ENCODE measurements around the gene NDUFB1. TPM values are rescaled to one million over a fixed set of nuclear protein-coding genes. Genes with fewer than 3 reads are reported as not detected.

Gene NDUFB1
- total and polyA plus RNA-seq, 4 donors: 88.7 to 1,009 (median 328) TPM

DNA sequence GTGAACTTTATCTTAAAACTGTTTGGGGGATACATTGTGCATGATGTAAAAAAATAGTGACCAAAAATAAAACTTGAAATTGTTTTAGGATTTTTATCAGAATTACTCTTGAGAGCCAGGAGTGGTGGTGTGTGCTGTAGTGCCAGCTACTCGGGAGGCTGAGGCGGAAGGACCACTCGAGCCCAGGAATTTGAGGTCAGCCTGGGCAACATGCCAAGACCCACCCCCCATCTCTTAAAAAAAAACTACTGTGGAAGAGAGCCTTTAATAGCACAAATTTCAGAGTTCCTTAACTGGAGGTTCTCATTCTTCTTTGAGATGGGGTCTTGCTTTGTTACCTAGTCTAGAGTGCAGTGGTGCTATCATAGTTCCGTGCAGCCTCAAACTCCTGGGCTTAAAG, 21.8 kb upstream of the NDUFB1 start:
- DNase-seq (no peak), ATAC-seq (ENCODE audit: low FRiP score) (no peak)
- Histone ChIP-seq H3K27ac (ENCODE audit: low read depth in 1 of 2, low read length in 2 of 2) (no peak overlapping the region), H3K36me3 (ENCODE audit: control insufficient read depth in 1 of 2, insufficient read depth in 2 of 2, low read length in 1 of 2) (peaks cover 0 to 4% of the 10 kb centered on the region in 2 donors), H3K27me3 (ENCODE audit: control insufficient read depth in 1 of 2, insufficient read depth in 2 of 2, low read length in 1 of 2) (no peaks in the 10 kb centered on the region), H3K4me1 (ENCODE audit: control insufficient read depth in 1 of 2, insufficient read depth in 2 of 2, low read length in 2 of 2) (no peaks in the 10 kb centered on the region), H3K9me3 (ENCODE audit: control insufficient read depth, low read length) (no peaks in the 10 kb centered on the region), H3K4me3 (ENCODE audit: low read length in 2 of 2) (no peak overlapping the region)
- intact Hi-C loops (cut with DNase I): no loop called here
- 36 to 41% methylated on average over 4 of the region's 4 CpGs for WGBS, 2 donors

DNA sequence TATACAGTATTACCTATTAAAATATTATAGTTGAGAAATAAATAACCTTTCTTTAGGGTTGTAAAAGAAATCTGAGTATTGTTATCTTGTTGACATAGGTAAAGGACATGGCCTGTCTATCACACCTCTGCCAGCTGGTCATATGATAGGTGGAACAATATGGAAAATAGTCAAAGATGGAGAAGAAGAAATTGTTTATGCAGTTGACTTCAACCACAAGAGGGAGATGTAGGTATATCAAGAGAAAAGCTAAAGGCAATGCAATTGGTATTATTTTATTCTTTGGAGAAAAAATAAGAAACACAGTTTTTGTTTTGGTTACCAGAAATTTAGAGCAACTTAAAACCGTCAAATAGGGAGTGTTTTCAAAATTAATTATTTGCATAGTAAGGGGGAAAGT, 13.8 kb upstream of the NDUFB1 start:
- no peaks in the 10 kb centered on the region for H3K9me3 ChIP-seq (ENCODE audit: control insufficient read depth, low read length)
- H3K4me1 ChIP-seq (ENCODE audit: control insufficient read depth in 1 of 2, insufficient read depth in 2 of 2, low read length in 2 of 2): no peaks in the 10 kb centered on the region
- no peak overlapping the region for H3K27ac ChIP-seq (ENCODE audit: low read depth in 1 of 2, low read length in 2 of 2)
- ATAC-seq (ENCODE audit: low FRiP score) (no peak), DNase-seq (no peak)
- no peaks in the 10 kb centered on the region for H3K27me3 ChIP-seq (ENCODE audit: control insufficient read depth in 1 of 2, insufficient read depth in 2 of 2, low read length in 1 of 2)
- peaks cover 0 to 2% of the 10 kb centered on the region in 2 donors for H3K36me3 ChIP-seq (ENCODE audit: control insufficient read depth in 1 of 2, insufficient read depth in 2 of 2, low read length in 1 of 2)
- intact Hi-C loops (cut with DNase I): loop anchor here (2.0 to 10.0 kb wide), 2 partner anchors 322 to 650 kb away; no protein-coding TSS in a partner anchor
- no peak overlapping the region for H3K4me3 ChIP-seq (ENCODE audit: low read length in 2 of 2)
- 3 to 7% methylated on average over 1 of the region's 1 CpG for WGBS, 2 donors

DNA sequence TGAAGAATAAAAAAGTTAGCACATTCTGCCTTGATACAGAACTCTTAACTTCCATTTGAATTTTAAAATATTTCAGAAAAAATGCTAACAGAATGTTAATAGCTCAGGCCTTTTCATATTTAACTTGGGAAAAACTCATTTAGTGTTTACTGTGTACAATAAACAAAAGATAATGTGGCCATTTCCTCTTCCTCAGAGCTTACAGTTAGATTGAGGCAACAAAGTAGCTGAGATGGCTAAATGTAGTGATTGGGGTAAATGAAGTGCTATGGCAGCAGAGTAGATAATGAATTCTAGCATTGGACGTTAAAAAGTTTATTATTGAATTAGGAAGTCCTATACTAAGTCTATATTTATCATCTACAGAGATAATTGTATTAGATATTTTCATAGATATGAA, 12.9 kb upstream of the NDUFB1 start:
- intact Hi-C loops (cut with DNase I): loop anchor here (2.0 to 10.0 kb wide), 4 partner anchors 322 to 650 kb away; no protein-coding TSS in a partner anchor
- Histone ChIP-seq H3K27me3 (ENCODE audit: control insufficient read depth in 1 of 2, insufficient read depth in 2 of 2, low read length in 1 of 2) (no peaks in the 10 kb centered on the region), H3K27ac (ENCODE audit: low read depth in 1 of 2, low read length in 2 of 2) (no peak overlapping the region), H3K9me3 (ENCODE audit: control insufficient read depth, low read length) (no peaks in the 10 kb centered on the region), H3K4me1 (ENCODE audit: control insufficient read depth in 1 of 2, insufficient read depth in 2 of 2, low read length in 2 of 2) (no peaks in the 10 kb centered on the region), H3K4me3 (ENCODE audit: low read length in 2 of 2) (no peak overlapping the region), H3K36me3 (ENCODE audit: control insufficient read depth in 1 of 2, insufficient read depth in 2 of 2, low read length in 1 of 2) (peaks cover 0 to 2% of the 10 kb centered on the region in 2 donors)
- 63 to 70% methylated on average over 1 of the region's 1 CpG for WGBS, 2 donors
- ATAC-seq (ENCODE audit: low FRiP score): no peak
- no peak for DNase-seq

DNA sequence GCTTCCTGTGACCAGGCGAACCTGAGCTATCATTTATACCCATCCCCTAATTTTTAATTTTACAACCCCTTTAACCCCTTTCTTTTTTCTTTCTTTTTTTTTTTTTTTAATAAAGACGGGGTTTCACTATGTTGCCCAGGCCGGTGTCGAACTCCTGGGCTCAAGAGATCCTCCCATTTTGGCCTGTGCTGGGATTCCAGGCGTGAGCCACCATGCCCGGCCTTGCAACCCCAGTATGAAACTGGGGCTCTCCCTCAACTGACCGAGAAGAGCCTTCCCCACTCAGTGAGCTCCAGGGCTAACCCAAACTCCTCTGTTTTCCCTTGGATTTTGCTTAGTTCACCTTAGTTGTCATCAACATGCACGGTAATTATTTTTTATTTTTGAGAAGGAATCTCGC, 1.3 kb upstream of the NDUFB1 start:
- WGBS, 2 donors: 28 to 32% methylated on average over 9 of the region's 9 CpGs
- ATAC-seq (ENCODE audit: low FRiP score): no peak
- Histone ChIP-seq H3K9me3 (ENCODE audit: control insufficient read depth, low read length) (no peaks in the 10 kb centered on the region), H3K4me1 (ENCODE audit: control insufficient read depth in 1 of 2, insufficient read depth in 2 of 2, low read length in 2 of 2) (peaks cover 0 to 2% of the 10 kb centered on the region in 2 donors), H3K36me3 (ENCODE audit: control insufficient read depth in 1 of 2, insufficient read depth in 2 of 2, low read length in 1 of 2) (no peaks in the 10 kb centered on the region), H3K4me3 (ENCODE audit: low read length in 2 of 2) (peak overlapping the region; percentile 71 to 82), H3K27me3 (ENCODE audit: control insufficient read depth in 1 of 2, insufficient read depth in 2 of 2, low read length in 1 of 2) (no peaks in the 10 kb centered on the region), H3K27ac (ENCODE audit: low read depth in 1 of 2, low read length in 2 of 2) (no peak overlapping the region)
- no peak for DNase-seq
- intact Hi-C loops (cut with DNase I): loop anchor here in 1 of 2 donors (10.0 kb wide), 1 partner anchor 562 kb away; no protein-coding TSS in a partner anchor

DNA sequence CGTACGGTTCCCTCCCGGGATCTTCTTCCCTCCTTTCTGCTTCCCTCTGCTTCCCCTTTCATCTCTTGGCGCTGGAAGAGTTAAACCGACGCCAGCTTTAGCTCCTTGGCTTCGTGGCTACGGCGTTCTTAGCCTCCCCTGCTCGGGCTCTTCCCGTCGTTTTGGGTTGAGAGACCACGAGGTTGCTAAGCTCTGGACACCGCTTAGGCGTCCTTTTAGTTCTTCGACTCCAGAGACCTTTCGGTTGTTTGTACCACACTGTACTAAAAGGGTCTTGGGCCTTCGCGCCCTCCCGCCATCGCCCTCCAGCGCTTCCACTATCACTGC, 808 bp upstream of the NDUFB1 start:
- Histone ChIP-seq H3K27me3 (ENCODE audit: control insufficient read depth in 1 of 2, insufficient read depth in 2 of 2, low read length in 1 of 2) (no peaks in the 10 kb centered on the region), H3K36me3 (ENCODE audit: control insufficient read depth in 1 of 2, insufficient read depth in 2 of 2, low read length in 1 of 2) (no peaks in the 10 kb centered on the region), H3K4me3 (ENCODE audit: low read length in 2 of 2) (peak overlapping the region; percentile 71 to 82), H3K9me3 (ENCODE audit: control insufficient read depth, low read length) (no peaks in the 10 kb centered on the region), H3K4me1 (ENCODE audit: control insufficient read depth in 1 of 2, insufficient read depth in 2 of 2, low read length in 2 of 2) (no peaks in the 10 kb centered on the region), H3K27ac (ENCODE audit: low read depth in 1 of 2, low read length in 2 of 2) (peak overlapping the region in 1 of 2 donors; percentile 81)
- ATAC-seq (ENCODE audit: low FRiP score): peak; percentile 53
- no peak for DNase-seq
- WGBS, 2 donors: 0% methylated on average over 22 of the region's 22 CpGs
- intact Hi-C loops (cut with DNase I): loop anchor here in 1 of 2 donors (10.0 kb wide), 1 partner anchor 562 kb away; no protein-coding TSS in a partner anchor

DNA sequence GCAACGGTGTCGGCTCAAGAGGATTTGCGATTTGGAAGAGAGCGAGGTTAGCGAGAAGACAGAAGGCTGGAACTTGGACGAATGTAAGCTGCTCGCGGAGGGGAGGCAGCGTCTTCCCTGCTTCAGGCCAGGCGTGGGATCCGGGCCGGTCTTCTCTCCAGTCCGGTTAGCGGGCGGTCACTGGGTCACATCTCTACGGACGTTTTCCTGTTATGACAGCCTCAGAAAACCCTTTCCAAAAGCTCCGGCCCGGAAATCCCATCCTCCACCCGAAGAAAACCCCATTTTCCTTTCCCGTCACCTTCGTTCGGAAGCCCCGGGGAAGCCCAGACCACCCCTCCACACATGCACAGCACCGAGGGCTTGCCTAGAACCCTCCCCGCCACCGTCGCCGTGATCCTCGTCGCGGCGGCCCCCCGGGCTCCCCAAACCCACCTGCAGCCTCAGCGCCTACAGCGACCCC, 268 bp downstream of the NDUFB1 start:
- Histone ChIP-seq H3K9me3 (ENCODE audit: control insufficient read depth, low read length) (no peaks in the 10 kb centered on the region), H3K27me3 (ENCODE audit: control insufficient read depth in 1 of 2, insufficient read depth in 2 of 2, low read length in 1 of 2) (no peaks in the 10 kb centered on the region), H3K27ac (ENCODE audit: low read depth in 1 of 2, low read length in 2 of 2) (peak overlapping the region in 1 of 2 donors; percentile 87), H3K4me3 (ENCODE audit: low read length in 2 of 2) (peak overlapping the region; percentile 71 to 82), H3K4me1 (ENCODE audit: control insufficient read depth in 1 of 2, insufficient read depth in 2 of 2, low read length in 2 of 2) (peaks cover 0 to 3% of the 10 kb centered on the region in 2 donors), H3K36me3 (ENCODE audit: control insufficient read depth in 1 of 2, insufficient read depth in 2 of 2, low read length in 1 of 2) (peaks cover 0 to 2% of the 10 kb centered on the region in 2 donors)
- DNase-seq (peak; percentile 63 to 80), ATAC-seq (ENCODE audit: low FRiP score) (peak; percentile 69)
- 0 to 1% methylated on average over 36 of the region's 36 CpGs for WGBS, 2 donors
- intact Hi-C loops (cut with DNase I): loop anchor here in 1 of 2 donors (10.0 kb wide), 1 partner anchor 564 kb away; no protein-coding TSS in a partner anchor

DNA sequence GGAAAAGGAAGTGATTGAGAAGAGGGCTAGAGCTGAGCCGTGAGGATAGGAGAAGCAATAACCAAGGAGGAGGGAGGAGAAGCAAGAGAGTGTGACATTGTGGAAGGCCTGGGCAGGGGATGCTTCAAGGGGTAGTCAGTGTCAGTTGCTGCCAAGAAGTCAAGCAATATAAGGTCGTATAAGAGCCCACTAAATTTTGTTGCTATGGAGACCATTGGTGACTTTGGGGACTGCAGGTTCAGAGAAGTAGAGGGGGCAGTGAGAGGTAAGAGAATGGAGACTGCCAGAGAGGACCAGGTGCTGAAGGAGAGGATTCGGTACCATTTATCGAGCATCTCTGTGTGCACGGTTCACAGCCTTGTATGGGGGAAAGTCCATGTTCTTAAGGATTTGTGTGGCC, 12.0 kb downstream of the NDUFB1 start:
- WGBS, 2 donors: 75 to 76% methylated on average over 5 of the region's 5 CpGs
- DNase-seq (no peak), ATAC-seq (ENCODE audit: low FRiP score) (no peak)
- Histone ChIP-seq H3K9me3 (ENCODE audit: control insufficient read depth, low read length) (no peaks in the 10 kb centered on the region), H3K36me3 (ENCODE audit: control insufficient read depth in 1 of 2, insufficient read depth in 2 of 2, low read length in 1 of 2) (no peaks in the 10 kb centered on the region), H3K27ac (ENCODE audit: low read depth in 1 of 2, low read length in 2 of 2) (no peak overlapping the region), H3K4me1 (ENCODE audit: control insufficient read depth in 1 of 2, insufficient read depth in 2 of 2, low read length in 2 of 2) (peaks cover 0 to 4% of the 10 kb centered on the region in 2 donors), H3K27me3 (ENCODE audit: control insufficient read depth in 1 of 2, insufficient read depth in 2 of 2, low read length in 1 of 2) (no peaks in the 10 kb centered on the region), H3K4me3 (ENCODE audit: low read length in 2 of 2) (no peak overlapping the region)
- intact Hi-C loops (cut with DNase I): no loop called here

DNA sequence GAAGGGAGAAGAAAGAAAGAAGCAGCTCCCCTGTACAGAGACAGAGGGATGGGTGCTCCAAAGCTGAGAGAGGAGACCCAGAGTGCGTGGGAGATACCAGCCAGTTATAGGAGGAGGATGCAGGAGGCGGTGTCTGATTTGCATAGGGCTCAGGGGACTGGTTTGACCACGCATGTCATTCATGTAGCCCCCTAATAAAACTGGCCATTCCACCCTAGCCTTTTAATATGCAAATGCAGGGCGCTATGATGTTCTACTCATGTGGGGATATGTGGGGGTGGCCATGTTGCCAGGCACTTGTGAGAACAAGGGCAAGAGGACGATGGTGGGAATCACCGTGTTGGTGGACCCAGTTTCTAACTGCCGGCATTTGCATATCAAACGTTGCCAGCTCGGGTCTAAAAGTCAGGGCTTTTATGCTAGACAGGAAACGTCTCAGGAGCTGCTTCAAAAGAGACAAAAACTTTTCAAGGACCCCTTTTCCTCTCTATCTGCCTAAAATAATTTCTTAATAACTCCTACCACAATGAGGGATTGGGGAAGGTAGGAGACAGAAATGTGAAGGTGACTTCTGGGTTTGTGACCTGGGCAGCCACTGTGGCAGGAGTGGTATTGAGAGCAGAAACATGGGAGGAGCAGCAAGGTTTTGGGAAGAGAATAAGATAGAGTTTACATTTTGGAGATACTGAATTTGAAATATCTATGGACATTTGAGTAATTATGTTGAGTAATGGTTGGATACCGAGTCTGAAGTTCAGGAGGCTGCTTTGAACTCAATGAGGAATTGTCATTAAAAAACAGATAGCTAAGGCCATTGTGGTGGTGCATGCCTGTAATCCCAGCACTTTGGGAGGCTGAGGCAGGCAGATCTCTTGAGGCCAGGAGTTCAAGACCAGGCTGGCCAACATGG, 12.9 kb downstream of the NDUFB1 start:
- intact Hi-C loops (cut with DNase I): no loop called here

More for the DNA sequence above, 12.9 kb downstream of the NDUFB1 start:
- Histone ChIP-seq H3K9me3 (ENCODE audit: control insufficient read depth, low read length) (no peaks in the 10 kb centered on the region), H3K27me3 (ENCODE audit: control insufficient read depth in 1 of 2, insufficient read depth in 2 of 2, low read length in 1 of 2) (no peaks in the 10 kb centered on the region), H3K4me1 (ENCODE audit: control insufficient read depth in 1 of 2, insufficient read depth in 2 of 2, low read length in 2 of 2) (peaks cover 0 to 4% of the 10 kb centered on the region in 2 donors), H3K4me3 (ENCODE audit: low read length in 2 of 2) (no peak overlapping the region), H3K36me3 (ENCODE audit: control insufficient read depth in 1 of 2, insufficient read depth in 2 of 2, low read length in 1 of 2) (no peaks in the 10 kb centered on the region), H3K27ac (ENCODE audit: low read depth in 1 of 2, low read length in 2 of 2) (no peak overlapping the region)
- ATAC-seq (ENCODE audit: low FRiP score): no peak
- DNase-seq: no peak
- WGBS, 2 donors: 18 to 19% methylated on average over 11 of the region's 11 CpGs
